Measurements from ENCODE around the gene PRR13. TPM values are rescaled to one million over a fixed set of nuclear protein-coding genes. Genes with fewer than 3 reads are reported as not detected.

Gene PRR13
- total and polyA plus RNA-seq, 7 donors: 45.2 to 136 (median 66.3) TPM

- DNase-seq (no peak), ATAC-seq (no peak)
- peak overlapping the region; percentile 48 for H3K27ac ChIP-seq
- no peaks in the 10 kb centered on the region for H3K27me3 ChIP-seq (ENCODE audit: insufficient read depth in 3 of 3, low read length in 2 of 3)
- no peaks in the 10 kb centered on the region for H3K9me3 ChIP-seq
- TF ChIP-seq, protein P1, sequence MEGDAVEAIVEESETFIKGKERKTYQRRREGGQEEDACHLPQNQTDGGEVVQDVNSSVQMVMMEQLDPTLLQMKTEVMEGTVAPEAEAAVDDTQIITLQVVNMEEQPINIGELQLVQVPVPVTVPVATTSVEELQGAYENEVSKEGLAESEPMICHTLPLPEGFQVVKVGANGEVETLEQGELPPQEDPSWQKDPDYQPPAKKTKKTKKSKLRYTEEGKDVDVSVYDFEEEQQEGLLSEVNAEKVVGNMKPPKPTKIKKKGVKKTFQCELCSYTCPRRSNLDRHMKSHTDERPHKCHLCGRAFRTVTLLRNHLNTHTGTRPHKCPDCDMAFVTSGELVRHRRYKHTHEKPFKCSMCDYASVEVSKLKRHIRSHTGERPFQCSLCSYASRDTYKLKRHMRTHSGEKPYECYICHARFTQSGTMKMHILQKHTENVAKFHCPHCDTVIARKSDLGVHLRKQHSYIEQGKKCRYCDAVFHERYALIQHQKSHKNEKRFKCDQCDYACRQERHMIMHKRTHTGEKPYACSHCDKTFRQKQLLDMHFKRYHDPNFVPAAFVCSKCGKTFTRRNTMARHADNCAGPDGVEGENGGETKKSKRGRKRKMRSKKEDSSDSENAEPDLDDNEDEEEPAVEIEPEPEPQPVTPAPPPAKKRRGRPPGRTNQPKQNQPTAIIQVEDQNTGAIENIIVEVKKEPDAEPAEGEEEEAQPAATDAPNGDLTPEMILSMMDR (IDR thresholded peaks at IDR 0.05): no peak
- H3K4me1 ChIP-seq: no peaks in the 10 kb centered on the region
- intact Hi-C loops (cut with DNase I): loop anchor here in 1 of 2 donors (5.0 kb wide), 1 partner anchor 36 kb away; no protein-coding TSS in a partner anchor
- H3K36me3 ChIP-seq (ENCODE audit: insufficient read depth in 1 of 2, low read depth in 1 of 2): no peaks in the 10 kb centered on the region
- peak overlapping the region; percentile 70 for H3K4me3 ChIP-seq
- WGBS, 3 donors: 31 to 40% (median 31%) methylated on average over 11 of the region's 11 CpGs
Observed at GRCh38 chr12:53493610-53494391, 52.3 kb downstream of the PRR13 start.

Other genes starting within 250 kb of the PRR13 start
- 1 to 10 TPM in 2 of 4 donors, under 1 TPM in 2; 0.40 to 1.6 (median 0.94) TPM for gene ITGB7, start 234.5 kb upstream of the PRR13 start, total RNA-seq
- gene ITGB7, start 234.5 kb upstream of the PRR13 start, polyA plus RNA-seq: under 1 TPM; 0.19 to 0.73 (median 0.35) TPM
- gene RARG, start 209.5 kb upstream of the PRR13 start, total RNA-seq: 10 to 100 TPM in 1 of 4 donors, 1 to 10 TPM in 3; 5.0 to 10.7 (median 6.2) TPM
- 10 to 100 TPM in 1 of 3 donors, 1 to 10 TPM in 2; 3.7 to 10.8 (median 8.2) TPM for gene RARG, start 209.5 kb upstream of the PRR13 start, polyA plus RNA-seq
- under 1 TPM in 2 of 4 donors, not detected in 2; 0.37 to 0.48 TPM for gene ESPL1, start 173.4 kb upstream of the PRR13 start, total RNA-seq
- under 1 TPM; 0.03 to 0.30 (median 0.08) TPM for gene ESPL1, start 173.4 kb upstream of the PRR13 start, polyA plus RNA-seq
- 100 to 1,000 TPM; 239 to 282 (median 266) TPM for gene PFDN5, start 146.2 kb upstream of the PRR13 start, total RNA-seq
- gene PFDN5, start 146.2 kb upstream of the PRR13 start, polyA plus RNA-seq: 100 to 1,000 TPM; 406 to 603 (median 474) TPM
- gene MYG1, start 142.0 kb upstream of the PRR13 start, total RNA-seq: 10 to 100 TPM; 43.1 to 51.4 (median 44.5) TPM
- 10 to 100 TPM; 34.6 to 68.9 (median 65.0) TPM for gene MYG1, start 142.0 kb upstream of the PRR13 start, polyA plus RNA-seq
- 10 to 100 TPM; 29.0 to 35.7 (median 31.5) TPM for gene AAAS, start 120.1 kb upstream of the PRR13 start, total RNA-seq
- 10 to 100 TPM; 22.9 to 36.8 (median 34.0) TPM for gene AAAS, start 120.1 kb upstream of the PRR13 start, polyA plus RNA-seq
- gene SP7, start 105.4 kb upstream of the PRR13 start, total RNA-seq: not detected
- not detected for gene SP7, start 105.4 kb upstream of the PRR13 start, polyA plus RNA-seq
- 10 to 100 TPM; 39.0 to 48.0 (median 45.4) TPM for gene SP1, start 61.6 kb upstream of the PRR13 start, total RNA-seq
- gene SP1, start 61.6 kb upstream of the PRR13 start, polyA plus RNA-seq: 10 to 100 TPM; 10.2 to 16.2 (median 15.1) TPM
- gene AMHR2, start 17.9 kb upstream of the PRR13 start, total RNA-seq: 1 to 10 TPM in 2 of 4 donors, under 1 TPM in 2; 0.40 to 1.6 (median 0.97) TPM
- under 1 TPM; 0.43 to 0.84 (median 0.72) TPM for gene AMHR2, start 17.9 kb upstream of the PRR13 start, polyA plus RNA-seq
- gene PCBP2, start 10.4 kb downstream of the PRR13 start, total RNA-seq: 100 to 1,000 TPM; 354 to 507 (median 439) TPM
- gene PCBP2, start 10.4 kb downstream of the PRR13 start, polyA plus RNA-seq: 100 to 1,000 TPM; 254 to 469 (median 365) TPM
- gene MAP3K12, start 57.7 kb downstream of the PRR13 start, total RNA-seq: 1 to 10 TPM; 1.9 to 2.9 (median 2.3) TPM
- gene MAP3K12, start 57.7 kb downstream of the PRR13 start, polyA plus RNA-seq: 1 to 10 TPM; 2.3 to 3.1 (median 3.0) TPM
- gene TARBP2, start 59.5 kb downstream of the PRR13 start, total RNA-seq: 10 to 100 TPM in 2 of 4 donors, 1 to 10 TPM in 2; 7.6 to 10.8 (median 10.4) TPM
- gene TARBP2, start 59.5 kb downstream of the PRR13 start, polyA plus RNA-seq: 10 to 100 TPM; 10.2 to 23.3 (median 21.2) TPM
- gene NPFF, start 65.8 kb downstream of the PRR13 start, total RNA-seq: not detected
- not detected for gene NPFF, start 65.8 kb downstream of the PRR13 start, polyA plus RNA-seq
- gene ATF7, start 184.6 kb downstream of the PRR13 start, total RNA-seq: 10 to 100 TPM; 25.4 to 32.3 (median 31.5) TPM
- 10 to 100 TPM; 15.7 to 21.8 (median 18.0) TPM for gene ATF7, start 184.6 kb downstream of the PRR13 start, polyA plus RNA-seq
- 100 to 1,000 TPM; 349 to 495 (median 423) TPM for gene ATP5MC2, start 234.3 kb downstream of the PRR13 start, total RNA-seq
- 100 to 1,000 TPM; 396 to 646 (median 496) TPM for gene ATP5MC2, start 234.3 kb downstream of the PRR13 start, polyA plus RNA-seq